Stimulated activated CD8-positive, alpha-beta memory T cell treated with anti-CD3 and anti-CD28 coated beads, Interleukin-15, amount 100 ng/mL, for 1 hour (primary cell): ENCODE data around the gene BCKDHB.
"Not testable (repeated sequence)": the region's sequence is repeated elsewhere in the genome, so short reads cannot be mapped to it uniquely, and the experiment has no call there.

ENCODE experiments used
- DNase-seq: peaks from one replicate; pipeline ENCODE4 v3.0.0-alpha.2; 2020; ENCODE audit warnings: low read depth

BCKDHB gene

GRCh38 chr6:80263585-80263984, 157.1 kb downstream of the BCKDHB start:
- DNase-seq: no peak

- DNase-seq: no peak
Measured at GRCh38 chr6:80268865-80269730, 162.6 kb downstream of the BCKDHB start.

GRCh38 chr6:80271074-80271473, 164.6 kb downstream of the BCKDHB start:
- DNase-seq: no peak

- no peak for DNase-seq
Measured at GRCh38 chr6:80272988-80273387, 166.5 kb downstream of the BCKDHB start.

GRCh38 chr6:80276861-80277260, 170.4 kb downstream of the BCKDHB start:
- no peak for DNase-seq

GRCh38 chr6:80277501-80277900, 171.0 kb downstream of the BCKDHB start:
- DNase-seq: no peak

- DNase-seq: no peak
Measured at GRCh38 chr6:80280262-80281010, 174.0 kb downstream of the BCKDHB start.

GRCh38 chr6:80282913-80283554, 176.6 kb downstream of the BCKDHB start:
- no peak for DNase-seq

- no peak for DNase-seq
Measured at GRCh38 chr6:80287112-80287511, 180.6 kb downstream of the BCKDHB start.

- DNase-seq: no peak
Measured at GRCh38 chr6:80287607-80288006, 181.1 kb downstream of the BCKDHB start.

- no peak for DNase-seq
Measured at GRCh38 chr6:80289727-80290126, 183.3 kb downstream of the BCKDHB start.

GRCh38 chr6:80294531-80294930, 188.1 kb downstream of the BCKDHB start:
- not testable (repeated sequence) for DNase-seq

GRCh38 chr6:80302716-80303115, 196.2 kb downstream of the BCKDHB start:
- no peak for DNase-seq

GRCh38 chr6:80304014-80304413, 197.5 kb downstream of the BCKDHB start:
- no peak for DNase-seq

- DNase-seq: no peak
Measured at GRCh38 chr6:80314531-80314930, 208.1 kb downstream of the BCKDHB start.

GRCh38 chr6:80316686-80317231, 210.3 kb downstream of the BCKDHB start:
- DNase-seq: no peak

GRCh38 chr6:80319196-80319595, 212.7 kb downstream of the BCKDHB start:
- DNase-seq: no peak

- DNase-seq: no peak
Measured at GRCh38 chr6:80321011-80321410, 214.5 kb downstream of the BCKDHB start.

- no peak for DNase-seq
Measured at GRCh38 chr6:80325742-80326141, 219.3 kb downstream of the BCKDHB start.

- no peak for DNase-seq
Measured at GRCh38 chr6:80328652-80329051, 222.2 kb downstream of the BCKDHB start.

GRCh38 chr6:80329496-80329895, 223.0 kb downstream of the BCKDHB start:
- no peak for DNase-seq

GRCh38 chr6:80330961-80331360, 224.5 kb downstream of the BCKDHB start:
- DNase-seq: no peak
